Panc1 (cell line): ENCODE data around the gene LRP1B. TPM values are rescaled to one million over a fixed set of nuclear protein-coding genes. Genes with fewer than 3 reads are reported as not detected.

Source experiments
- ATAC-seq: fragments of 200-7000 bp; cut with Tn5 transposase; 2 replicates; pipeline ENCODE4 v1.9.1; 2020; ENCODE audit warnings: mild to moderate bottlenecking, moderate library complexity
- BruUV-seq: library from RNA; stranded (reverse); fragments of 400-500 nt; replicated peaks from 2 replicates; lab custom pipeline; 2021; lab: Mats Ljungman, UMichigan
- CTCF ChIA-PET: fragments of 300-600 bp; sonication (Branson Sonifier 250); formaldehyde crosslinking; loops from one replicate; lab custom pipeline; 2022; ENCODE audit warnings: antibody characterized with exemption; lab: Charles Lee
- POLR2A ChIA-PET: fragments of 300-600 bp; sonication (Branson Sonifier 250); formaldehyde crosslinking; loops from one replicate; lab custom pipeline; 2022; ENCODE audit warnings: antibody characterized with exemption; lab: Charles Lee
- DNase-seq: peaks from one replicate; pipeline ENCODE4 v3.0.0-alpha.2; 2010; ENCODE audit warnings: low read depth, low spot score
- H3K27ac ChIP-seq: 2 replicates; pipeline ENCODE4 v1.5.1; 2011; ENCODE audit warnings: mild to moderate bottlenecking, low read length, inconsistent platforms
- H3K27me3 ChIP-seq: fragments of 200-500 bp; sonication (Bioruptor generic); 2 replicates; pipeline ENCODE4 v1.6.0; 2014; ENCODE audit warnings: low read length, inconsistent platforms; ENCODE audit not compliant: control insufficient read depth, insufficient read depth
- H3K36me3 ChIP-seq: fragments of 200-500 bp; sonication (Bioruptor generic); 2 replicates; pipeline ENCODE4 v1.5.1; 2014; ENCODE audit warnings: inconsistent platforms, mild to moderate bottlenecking, low read length, moderate library complexity; ENCODE audit not compliant: control insufficient read depth, insufficient read depth
- H3K4me1 ChIP-seq: 2 replicates; pipeline ENCODE4 v1.5.1; 2011; ENCODE audit warnings: inconsistent platforms, mild to moderate bottlenecking, low read length, moderate library complexity; ENCODE audit not compliant: control insufficient read depth, insufficient read depth
- H3K4me3 ChIP-seq, 2 experiments: 2 replicates each; pipeline ENCODE4 v1.5.1; 2011 to 2012; ENCODE audit warnings: low read depth in 2 of 2, low read length in 2 of 2, mild to moderate bottlenecking in 2 of 2, inconsistent platforms in 1 of 2, moderate library complexity in 1 of 2
- H3K9me3 ChIP-seq: fragments of 200-500 bp; sonication (Bioruptor generic); 2 replicates; pipeline ENCODE4 v1.5.1; 2014; ENCODE audit warnings: low read depth, mild to moderate bottlenecking, inconsistent platforms, low read length, moderate library complexity; ENCODE audit not compliant: control insufficient read depth, insufficient read depth
- POLR2AphosphoS5 ChIP-seq: IDR thresholded peaks from 2 replicates; pipeline ENCODE4 v1.6.1; 2012; ENCODE audit warnings: mild to moderate bottlenecking, low read depth, low read length, moderate library complexity
- SIN3A ChIP-seq: IDR thresholded peaks from 2 replicates; pipeline ENCODE4 v1.6.1; 2012; ENCODE audit warnings: low read depth, mild to moderate bottlenecking, low read length, moderate library complexity, borderline replicate concordance; ENCODE audit not compliant: insufficient read depth
- TCF7L2 ChIP-seq: IDR thresholded peaks from 2 replicates; pipeline ENCODE4 v1.6.1; 2011; ENCODE audit warnings: mild to moderate bottlenecking, low read depth, low read length, inconsistent platforms
- in situ Hi-C: cut with HindIII; loops from 2 replicates; pipeline ENCODE4 v1.10.0; 2016; ENCODE audit warnings: low sequenced_read_pairs, low pct_unique_long_range_greater_than_20kb
- intact Hi-C: fragments of 100-400 bp; cut with micrococcal nuclease; formaldehyde crosslinking; loops from one replicate; pipeline ENCODE4 v1.10.0; 2022; ENCODE audit not compliant: unreplicated experiment
- total RNA-seq: library from RNA; stranded (reverse); gene quantifications from one replicate; pipeline ENCODE4 v1.2.1, GENCODE V29; 2021; ENCODE audit not compliant: unreplicated experiment
- TF ChIP-seq, protein P1 (sequence below), 2 experiments: IDR thresholded peaks; 2 replicates each; pipeline ENCODE4 v1.6.1; 2011 to 2012; ENCODE audit warnings: low read depth in 2 of 2, control low read depth in 1 of 2, low read length in 1 of 2, mild to moderate bottlenecking in 1 of 2, moderate library complexity in 1 of 2; ENCODE audit not compliant: insufficient read depth in 1 of 2
- TF ChIP-seq, protein P2 (sequence below): fragments of 450-650 bp; IDR thresholded peaks from 2 replicates; pipeline ENCODE4 v1.5.1; 2017; ENCODE audit warnings: mild to moderate bottlenecking

Gene LRP1B
- total RNA-seq, 1 experiment from 2014 or later: 0.54 TPM

DNA sequence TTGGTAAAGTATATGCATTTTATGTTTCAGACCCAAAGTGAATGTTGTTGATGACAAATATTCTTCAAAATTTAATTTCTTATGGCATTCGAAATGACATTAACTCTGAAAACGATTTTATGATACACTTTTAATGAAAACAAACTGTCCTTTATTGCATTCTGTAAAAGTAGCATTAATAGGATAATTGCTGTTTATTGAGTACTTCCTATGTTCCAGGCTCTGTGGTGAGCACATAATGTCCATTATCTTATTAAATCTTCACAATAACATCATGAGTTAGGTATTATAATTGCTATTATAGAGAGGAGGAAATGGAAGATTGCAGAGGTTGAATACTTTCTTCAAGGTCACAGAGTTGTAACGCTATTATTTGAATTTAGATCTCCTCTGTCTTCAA is 638.0 kb downstream of the LRP1B start:
- H3K4me1 ChIP-seq: no peaks in the 10 kb centered on the region
- DNase-seq (no peak), ATAC-seq (no peak)
- ChIA-PET CTCF (no interaction called here), POLR2A (no interaction called here)
- H3K9me3 ChIP-seq: no peaks in the 10 kb centered on the region
- H3K36me3 ChIP-seq: no peaks in the 10 kb centered on the region
- no peak overlapping the region for H3K4me3 ChIP-seq
- H3K27ac ChIP-seq: no peak overlapping the region
- TF ChIP-seq POLR2AphosphoS5: no peak
- TF ChIP-seq SIN3A: no peak
- TF ChIP-seq TCF7L2: no peak
- TF ChIP-seq, protein P1, sequence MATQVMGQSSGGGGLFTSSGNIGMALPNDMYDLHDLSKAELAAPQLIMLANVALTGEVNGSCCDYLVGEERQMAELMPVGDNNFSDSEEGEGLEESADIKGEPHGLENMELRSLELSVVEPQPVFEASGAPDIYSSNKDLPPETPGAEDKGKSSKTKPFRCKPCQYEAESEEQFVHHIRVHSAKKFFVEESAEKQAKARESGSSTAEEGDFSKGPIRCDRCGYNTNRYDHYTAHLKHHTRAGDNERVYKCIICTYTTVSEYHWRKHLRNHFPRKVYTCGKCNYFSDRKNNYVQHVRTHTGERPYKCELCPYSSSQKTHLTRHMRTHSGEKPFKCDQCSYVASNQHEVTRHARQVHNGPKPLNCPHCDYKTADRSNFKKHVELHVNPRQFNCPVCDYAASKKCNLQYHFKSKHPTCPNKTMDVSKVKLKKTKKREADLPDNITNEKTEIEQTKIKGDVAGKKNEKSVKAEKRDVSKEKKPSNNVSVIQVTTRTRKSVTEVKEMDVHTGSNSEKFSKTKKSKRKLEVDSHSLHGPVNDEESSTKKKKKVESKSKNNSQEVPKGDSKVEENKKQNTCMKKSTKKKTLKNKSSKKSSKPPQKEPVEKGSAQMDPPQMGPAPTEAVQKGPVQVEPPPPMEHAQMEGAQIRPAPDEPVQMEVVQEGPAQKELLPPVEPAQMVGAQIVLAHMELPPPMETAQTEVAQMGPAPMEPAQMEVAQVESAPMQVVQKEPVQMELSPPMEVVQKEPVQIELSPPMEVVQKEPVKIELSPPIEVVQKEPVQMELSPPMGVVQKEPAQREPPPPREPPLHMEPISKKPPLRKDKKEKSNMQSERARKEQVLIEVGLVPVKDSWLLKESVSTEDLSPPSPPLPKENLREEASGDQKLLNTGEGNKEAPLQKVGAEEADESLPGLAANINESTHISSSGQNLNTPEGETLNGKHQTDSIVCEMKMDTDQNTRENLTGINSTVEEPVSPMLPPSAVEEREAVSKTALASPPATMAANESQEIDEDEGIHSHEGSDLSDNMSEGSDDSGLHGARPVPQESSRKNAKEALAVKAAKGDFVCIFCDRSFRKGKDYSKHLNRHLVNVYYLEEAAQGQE (IDR thresholded peaks at IDR 0.05; ENCODE audit: insufficient read depth in 1 of 2, low read depth in 2 of 2, low read length in 1 of 2): no peak
- TF ChIP-seq, protein P2, sequence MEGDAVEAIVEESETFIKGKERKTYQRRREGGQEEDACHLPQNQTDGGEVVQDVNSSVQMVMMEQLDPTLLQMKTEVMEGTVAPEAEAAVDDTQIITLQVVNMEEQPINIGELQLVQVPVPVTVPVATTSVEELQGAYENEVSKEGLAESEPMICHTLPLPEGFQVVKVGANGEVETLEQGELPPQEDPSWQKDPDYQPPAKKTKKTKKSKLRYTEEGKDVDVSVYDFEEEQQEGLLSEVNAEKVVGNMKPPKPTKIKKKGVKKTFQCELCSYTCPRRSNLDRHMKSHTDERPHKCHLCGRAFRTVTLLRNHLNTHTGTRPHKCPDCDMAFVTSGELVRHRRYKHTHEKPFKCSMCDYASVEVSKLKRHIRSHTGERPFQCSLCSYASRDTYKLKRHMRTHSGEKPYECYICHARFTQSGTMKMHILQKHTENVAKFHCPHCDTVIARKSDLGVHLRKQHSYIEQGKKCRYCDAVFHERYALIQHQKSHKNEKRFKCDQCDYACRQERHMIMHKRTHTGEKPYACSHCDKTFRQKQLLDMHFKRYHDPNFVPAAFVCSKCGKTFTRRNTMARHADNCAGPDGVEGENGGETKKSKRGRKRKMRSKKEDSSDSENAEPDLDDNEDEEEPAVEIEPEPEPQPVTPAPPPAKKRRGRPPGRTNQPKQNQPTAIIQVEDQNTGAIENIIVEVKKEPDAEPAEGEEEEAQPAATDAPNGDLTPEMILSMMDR: no peak
- H3K27me3 ChIP-seq: no peaks in the 10 kb centered on the region
- intact Hi-C loops: no loop called here
- BruUV-seq: no TSS peak
- in situ Hi-C loops: no loop called here

DNA sequence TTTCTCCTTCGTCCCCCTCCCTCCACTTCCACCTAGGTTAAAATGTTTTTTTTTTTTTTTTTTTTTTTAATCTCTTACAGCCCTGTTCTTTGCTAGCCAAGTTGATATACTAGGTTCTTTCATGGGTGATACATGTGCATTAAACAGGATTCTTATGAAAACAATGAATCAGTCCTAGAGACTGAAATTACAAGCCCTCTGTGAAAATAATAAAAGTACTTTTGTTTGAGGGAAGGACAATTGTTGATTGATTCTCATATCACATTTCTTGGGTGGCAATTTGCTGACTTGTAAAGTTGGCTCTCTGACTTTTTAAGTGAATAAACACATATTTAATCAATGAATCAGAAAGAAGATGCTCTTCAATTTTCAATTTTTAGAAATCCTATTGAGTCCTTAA is 639.9 kb downstream of the LRP1B start:
- Histone ChIP-seq H3K4me1 (no peaks in the 10 kb centered on the region), H3K9me3 (no peaks in the 10 kb centered on the region), H3K4me3 (no peak overlapping the region), H3K36me3 (no peaks in the 10 kb centered on the region), H3K27ac (no peak overlapping the region), H3K27me3 (no peaks in the 10 kb centered on the region)
- intact Hi-C loops: no loop called here
- BruUV-seq: no TSS peak
- DNase-seq (no peak), ATAC-seq (no peak)
- in situ Hi-C loops: no loop called here
- CTCF ChIA-PET: no interaction called here
- TF ChIP-seq, protein P2: no peak
- TF ChIP-seq TCF7L2 (no peak), POLR2AphosphoS5 (no peak), SIN3A (no peak)
- TF ChIP-seq, protein P1 (IDR thresholded peaks at IDR 0.05; ENCODE audit: insufficient read depth in 1 of 2, low read depth in 2 of 2, low read length in 1 of 2): no peak
- POLR2A ChIA-PET: no interaction called here
